ENCODE measurements around the gene IL4I1.

IL4I1 gene

DNA sequence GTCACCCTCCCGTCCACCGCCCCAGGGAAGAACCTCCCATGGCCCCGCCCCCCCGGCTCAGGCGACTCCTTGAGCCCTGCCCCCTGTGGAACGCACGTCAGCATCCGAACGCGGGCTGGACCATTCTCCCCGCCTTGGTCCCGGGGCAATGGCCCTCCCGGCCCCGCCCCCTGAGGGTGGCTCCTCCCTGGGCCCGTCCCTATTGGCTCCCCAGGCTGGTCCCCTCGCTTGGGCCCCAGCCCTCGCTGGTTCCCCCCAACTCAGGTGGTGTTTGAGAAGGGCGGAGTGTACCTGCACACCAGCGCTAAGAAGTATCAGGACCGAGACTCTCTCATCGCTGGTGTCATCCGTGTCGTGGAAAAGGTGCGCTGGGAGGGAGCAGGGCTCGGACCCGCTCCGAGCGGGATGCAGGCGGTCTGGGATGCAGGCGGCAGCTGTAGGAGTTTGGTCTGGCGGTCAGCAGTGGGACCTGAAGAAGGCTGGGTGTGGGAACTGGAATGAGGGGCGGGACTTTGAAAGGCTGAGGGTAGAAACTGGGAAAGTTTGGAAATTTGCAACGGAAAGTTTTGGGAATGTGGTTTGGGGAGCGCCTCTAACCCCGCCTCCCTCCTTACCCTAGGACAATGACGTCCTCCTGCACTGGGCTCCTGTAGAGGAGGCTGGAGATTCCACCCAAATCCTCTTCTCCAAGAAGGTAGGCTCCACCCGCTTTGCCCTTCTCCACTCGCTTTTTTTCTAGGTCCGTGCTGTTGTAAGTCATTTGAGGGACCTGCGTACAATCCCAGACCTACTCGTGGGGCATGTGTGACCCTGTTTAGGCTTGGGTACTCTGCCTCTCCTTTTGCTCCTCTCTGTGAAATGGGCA, 18.6 kb downstream of the IL4I1 start:
- peak; percentile 98 for DNase-seq (ENCODE audit: low spot score)

DNA sequence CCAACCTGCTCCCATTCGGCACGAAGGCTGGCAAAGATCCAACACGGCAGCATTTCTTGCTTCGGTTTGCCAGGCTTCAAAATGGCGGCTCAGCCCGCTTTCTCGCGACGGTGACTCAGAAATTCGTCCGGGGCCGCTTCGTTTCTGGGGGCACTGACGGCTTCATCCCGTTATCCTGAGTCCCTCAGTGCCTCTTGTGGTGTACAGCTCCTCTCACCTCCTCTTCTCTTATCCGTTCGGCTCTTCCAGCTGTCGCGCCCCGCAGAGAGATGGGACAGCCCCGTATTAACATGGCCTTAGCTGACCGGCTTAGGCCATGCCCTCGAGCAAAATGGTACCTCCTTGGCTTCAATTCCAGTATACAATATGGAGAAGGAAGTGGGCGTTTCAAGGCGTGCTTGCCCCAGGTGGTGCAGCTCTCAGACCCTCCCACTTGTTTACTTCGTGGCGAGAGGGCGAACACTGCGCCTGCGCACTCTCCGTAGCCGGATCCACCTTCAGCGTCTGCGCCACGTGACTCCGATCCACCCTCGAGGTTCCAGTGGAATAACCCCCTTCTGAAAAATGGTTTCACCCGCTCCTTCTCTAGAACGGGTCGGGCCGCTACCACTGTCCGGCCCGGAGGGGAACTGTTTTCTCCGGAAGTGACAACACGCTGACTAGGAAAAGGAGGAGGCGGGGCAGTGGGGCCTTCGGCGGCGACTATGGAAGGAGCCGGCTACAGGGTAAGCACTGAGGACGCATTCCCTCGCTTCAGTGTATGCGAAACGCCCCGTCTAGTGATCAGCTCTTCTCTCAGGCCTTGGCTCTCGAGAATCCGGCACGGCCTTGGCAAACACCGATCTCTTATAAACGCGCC, 19.4 kb downstream of the IL4I1 start, which contains the start of the genes AKT1S1 and TBC1D17:
TSS of gene AKT1S1 (minus strand) at position 336 of the 859 bp plus-strand sequence. CDS start 4,060 bp downstream, outside the sequence.
TSS of gene TBC1D17 (plus strand) at position 683 of the 859 bp plus-strand sequence. CDS start at position 705, 22 bp downstream.
- DNase-seq (ENCODE audit: low spot score): peak; percentile 100

DNA sequence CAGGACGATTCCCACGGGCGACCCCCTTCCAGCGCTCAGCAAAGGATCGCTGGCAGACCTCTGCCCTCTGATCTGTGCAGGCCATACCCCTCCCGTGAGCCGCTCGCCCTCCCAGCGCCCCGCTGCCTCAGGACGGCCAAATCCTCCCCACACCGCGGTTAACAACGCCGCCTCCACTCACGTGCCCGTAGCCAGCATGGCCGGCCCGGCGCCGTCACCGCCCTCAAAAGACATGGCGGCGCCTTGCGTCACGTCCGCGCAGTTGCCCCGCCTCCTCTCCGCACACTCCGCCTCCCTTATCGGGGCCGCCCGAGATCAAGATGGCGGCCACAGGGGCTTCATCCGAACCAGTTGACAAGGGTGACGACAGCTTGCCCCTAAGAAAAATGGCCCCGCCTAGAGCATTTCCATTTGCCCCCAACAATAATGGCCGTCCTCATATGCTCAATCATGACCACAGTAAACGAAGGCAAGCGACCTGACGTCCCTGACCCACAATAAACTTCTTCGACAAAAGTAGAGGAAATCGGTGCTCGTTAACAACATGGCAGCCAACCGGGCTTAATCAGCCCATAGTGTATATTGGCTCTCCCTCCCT, 20.2 kb downstream of the IL4I1 start:
- DNase-seq (ENCODE audit: low spot score): peak; percentile 85

DNA sequence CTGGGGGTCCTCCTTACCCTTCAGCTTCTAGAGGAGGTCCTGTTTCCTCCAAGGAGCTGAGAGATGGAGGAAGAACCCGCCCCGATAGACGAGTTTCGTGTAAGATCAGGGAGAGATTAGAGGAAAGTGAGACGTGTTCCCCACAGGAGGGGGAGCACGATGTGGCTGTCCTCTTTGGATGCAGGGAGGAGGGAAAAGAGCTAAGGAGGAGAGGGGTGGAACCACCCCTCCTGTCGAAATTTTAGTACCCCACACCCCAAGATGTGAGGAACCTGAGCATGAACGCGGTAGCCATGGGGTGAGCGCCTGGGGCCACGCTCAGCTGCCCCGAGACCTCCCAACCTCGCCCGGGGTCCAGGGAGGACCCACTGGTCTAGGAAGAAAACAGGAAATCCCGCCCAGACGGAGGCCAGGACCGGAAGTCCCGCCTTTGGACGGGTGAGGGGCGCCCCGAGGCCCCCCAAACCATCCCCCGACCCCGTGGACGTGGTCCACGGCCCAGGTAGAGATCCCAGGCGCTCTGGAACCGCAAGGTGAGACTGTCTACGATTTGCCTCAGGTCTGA, 20.7 kb downstream of the IL4I1 start:
- DNase-seq (ENCODE audit: low spot score): peak; percentile 35

DNA sequence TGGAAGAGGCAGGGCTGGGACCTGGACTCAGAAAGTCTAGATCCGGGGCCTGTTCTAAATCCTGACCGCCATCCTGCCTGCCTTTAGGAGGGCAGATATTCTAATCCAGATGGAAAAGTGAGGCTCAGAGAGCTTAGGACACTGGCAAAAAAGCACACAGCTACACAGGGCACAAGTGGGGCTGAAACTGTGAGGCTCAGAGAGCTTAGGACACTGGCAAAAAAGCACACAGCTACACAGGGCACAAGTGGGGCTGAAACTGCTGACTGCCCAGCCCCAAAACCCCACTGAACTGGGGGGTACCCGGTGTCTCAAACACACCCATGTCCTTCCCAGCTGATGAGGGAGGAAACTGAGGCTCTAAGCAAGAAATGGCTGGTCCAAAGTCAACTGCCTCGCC, 21.5 kb downstream of the IL4I1 start:
- DNase-seq (ENCODE audit: low spot score): no peak

DNA sequence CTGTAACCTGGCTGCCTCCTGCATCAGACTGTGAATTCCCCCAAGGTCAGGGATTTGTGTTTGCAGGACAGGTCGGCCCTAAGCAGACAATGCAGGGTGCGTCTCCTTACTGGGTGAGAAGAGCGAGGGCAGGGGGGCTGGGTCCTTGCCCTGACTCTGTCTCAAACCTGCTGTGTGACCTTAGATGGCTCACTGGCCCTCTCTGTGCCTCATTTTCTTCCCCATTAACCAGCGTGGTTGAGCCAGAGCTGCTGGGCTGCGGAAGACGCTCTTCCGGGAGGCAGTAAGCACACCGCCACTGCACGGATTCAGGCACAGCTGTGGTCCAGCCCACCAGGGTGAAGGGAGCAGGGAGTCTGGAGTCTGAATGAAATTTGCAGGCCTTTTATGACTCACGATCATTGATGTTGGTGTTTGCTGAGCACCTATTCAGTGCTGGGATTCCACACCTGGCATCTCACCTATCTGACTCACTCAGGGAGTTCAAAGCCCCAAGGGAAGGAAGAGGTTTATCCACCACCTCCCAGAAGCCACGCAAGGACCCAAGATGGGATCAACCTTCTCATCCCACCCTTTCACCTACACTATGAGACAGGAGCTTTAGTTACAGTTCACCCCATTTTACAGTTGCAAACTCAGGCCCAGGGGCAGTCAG, 22.1 kb downstream of the IL4I1 start:
- DNase-seq (ENCODE audit: low spot score): no peak

DNA sequence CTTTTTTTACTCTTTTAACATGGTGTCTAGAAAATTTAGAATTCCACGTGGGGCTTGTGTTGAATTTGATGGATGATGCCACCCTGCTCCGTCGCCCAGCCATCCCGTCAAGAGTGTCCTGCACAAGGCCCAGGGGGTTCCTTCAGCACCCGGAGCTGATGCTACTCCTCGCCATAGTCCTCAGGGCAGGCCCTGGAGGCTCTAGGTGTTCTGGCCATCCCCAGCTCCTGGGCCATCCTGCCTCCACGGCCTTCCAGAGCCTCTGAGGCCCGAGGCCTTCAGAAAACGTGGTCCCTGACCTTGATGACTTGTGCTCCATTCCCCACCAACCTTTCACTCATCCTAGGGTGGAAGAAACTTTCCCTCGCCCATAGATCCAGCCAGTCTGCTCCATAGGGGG, 22.9 kb downstream of the IL4I1 start:
- DNase-seq (ENCODE audit: low spot score): no peak

DNA sequence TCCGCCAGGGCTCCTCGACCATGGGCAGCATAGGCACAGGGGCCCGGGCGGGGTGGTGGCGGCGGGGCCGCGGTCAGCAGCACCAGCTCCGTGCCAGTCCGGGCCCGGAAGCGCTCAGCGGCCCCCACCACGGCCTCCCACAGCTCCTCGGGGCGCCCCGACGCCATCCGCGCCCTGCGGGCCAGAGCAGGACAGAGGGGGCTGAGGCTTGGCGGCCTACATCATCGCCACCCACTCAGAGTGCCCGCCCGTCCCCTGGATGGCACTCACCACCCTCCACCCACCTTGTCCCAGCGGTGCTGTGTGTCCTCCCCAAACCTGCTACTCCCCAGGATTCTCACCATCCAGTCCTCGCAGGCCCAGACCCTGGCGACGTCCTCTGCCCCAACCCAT, 23.6 kb downstream of the IL4I1 start:
- DNase-seq (ENCODE audit: low spot score): no peak

DNA sequence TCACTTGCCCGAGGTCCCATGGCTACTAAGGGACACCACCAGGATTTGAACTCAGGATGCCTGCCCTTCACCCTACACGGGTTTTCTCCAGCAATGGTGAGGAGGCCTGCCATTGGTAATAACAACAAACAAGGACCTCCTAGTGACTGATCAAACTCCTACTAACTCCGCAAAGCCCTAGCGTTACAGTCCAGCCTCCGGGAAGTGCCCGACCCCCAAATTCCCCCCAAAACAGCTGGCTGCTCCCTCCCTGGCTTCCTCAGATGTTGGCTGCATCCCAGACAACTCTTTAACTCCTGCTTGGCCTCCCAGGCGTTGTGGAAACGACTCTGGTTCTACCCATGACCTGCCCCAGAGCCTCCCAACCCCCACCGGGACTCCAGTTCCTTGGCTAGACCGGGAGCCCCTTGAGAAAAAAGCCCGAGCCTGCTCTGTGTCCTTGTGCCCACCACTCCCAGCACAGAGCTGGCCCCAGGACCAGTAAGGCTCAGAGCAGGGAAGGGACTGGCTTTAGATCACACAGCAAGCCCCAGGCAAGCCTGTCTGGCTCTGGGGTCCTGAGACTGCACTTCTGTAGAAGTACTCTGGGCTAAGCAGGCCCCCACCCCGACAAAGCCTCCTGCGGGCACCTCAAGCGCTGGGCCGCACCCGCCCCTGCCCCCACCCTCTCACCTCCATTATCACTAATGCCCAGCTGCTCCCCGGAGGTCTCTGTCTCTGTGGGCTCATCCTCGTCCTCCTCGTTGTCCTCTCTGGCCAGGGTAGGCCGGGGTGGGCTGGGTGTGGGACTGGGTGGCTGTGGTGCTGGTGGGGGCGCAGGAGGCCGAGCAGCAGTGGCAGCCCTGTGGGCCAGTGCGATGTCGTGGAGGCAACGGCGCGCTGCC, 24.2 kb downstream of the IL4I1 start:
- DNase-seq (ENCODE audit: low spot score): no peak

DNA sequence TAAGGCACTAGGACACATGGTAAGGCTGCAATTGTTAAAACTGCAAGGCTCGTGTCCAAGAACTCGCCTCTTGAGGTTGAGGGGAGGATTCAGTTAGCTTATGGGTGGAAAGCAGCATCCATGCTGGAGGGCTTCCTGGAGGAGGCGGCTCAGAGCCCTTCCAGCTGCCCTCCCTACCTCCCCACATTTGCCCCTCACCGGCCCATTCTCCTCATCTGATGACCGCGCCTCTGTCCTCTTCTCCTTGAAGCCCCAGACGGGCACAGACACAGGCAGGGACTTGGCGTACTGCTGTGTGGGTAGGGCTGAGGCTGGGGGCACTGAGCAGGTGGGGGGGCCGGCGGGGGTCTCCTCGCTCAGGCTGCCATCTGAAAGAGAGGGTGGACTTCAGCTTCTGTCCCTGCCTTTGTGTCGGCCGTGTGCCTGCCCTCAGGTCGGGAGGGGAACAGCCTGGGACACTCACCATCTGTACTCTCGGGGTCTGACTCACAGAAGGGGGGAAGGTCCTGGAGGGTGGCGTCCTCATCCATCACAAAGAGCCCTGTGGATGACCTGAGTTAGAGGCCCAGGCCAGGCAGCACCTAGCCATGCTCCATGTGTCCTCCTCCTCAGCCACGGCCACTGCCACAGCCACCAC, 25.2 kb downstream of the IL4I1 start:
- DNase-seq (ENCODE audit: low spot score): no peak

DNA sequence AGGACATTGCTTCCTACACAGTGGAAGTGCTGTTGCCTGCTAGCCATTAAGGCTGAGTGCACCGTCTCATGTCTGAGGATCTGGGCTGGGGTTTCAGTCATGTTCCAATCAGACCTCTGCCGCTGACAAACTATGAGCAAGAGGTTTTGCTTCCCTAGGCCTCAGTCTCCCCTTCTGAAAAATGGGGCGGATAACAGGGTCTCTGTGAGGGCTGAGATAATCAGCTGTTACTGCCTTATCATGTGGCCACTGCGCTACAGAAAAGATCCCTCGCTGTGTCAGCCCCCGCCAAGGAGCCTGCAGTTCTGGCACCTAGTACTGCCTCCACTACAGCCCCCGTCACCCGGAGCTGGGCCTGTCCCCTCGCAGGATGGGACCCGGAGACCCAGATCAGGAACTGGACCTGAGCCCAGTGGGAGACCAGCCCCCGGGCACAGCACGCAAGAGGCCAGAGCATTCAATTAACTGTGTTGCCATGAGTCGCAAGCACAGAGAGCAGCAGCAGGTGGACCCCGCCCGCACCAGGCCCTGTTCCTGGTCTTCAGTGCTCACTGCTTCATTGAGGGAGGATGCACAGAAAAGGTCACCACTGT, 26.3 kb downstream of the IL4I1 start:
- no peak for DNase-seq (ENCODE audit: low spot score)

DNA sequence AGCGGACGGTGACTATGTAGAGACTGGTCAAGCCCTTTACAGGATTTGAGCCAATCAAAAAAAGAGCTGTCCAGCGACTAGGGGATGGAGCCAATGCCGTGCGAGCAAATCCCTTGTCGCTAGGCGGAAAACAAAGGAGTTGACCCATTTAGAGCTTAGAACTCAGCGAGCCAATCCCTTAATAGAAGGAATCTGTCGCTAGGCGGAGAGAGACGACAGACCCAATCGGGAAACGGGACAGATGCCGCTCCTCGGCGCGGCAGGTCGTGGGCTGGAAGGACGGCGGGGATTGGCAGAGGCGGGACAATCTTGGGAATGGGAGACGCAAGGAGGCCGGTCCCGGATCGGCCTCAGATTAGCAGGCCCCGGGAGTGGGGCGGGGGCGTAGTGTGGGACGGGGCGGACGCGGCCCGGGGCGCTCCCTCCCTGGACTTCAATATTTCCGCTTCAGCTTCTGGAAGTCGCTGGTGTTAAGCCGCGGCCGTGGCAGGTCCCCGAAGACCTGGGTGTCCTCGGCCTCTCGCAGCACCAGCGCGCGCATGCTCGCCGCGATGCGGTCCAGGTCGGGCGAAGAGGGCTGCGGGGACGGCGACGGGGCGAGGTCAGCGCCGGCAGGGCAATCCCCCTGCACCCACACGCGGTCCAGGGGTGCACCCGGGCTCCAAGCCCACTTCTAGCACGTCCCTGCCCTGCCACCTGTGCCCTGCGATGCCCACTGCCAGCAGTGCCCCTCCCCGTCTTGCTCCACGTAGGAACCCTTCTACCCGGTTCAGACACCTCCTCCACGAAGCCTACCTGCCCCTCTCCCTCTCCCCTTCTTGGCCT, 27.0 kb downstream of the IL4I1 start:
- DNase-seq (ENCODE audit: low spot score): peak; percentile 98

DNA sequence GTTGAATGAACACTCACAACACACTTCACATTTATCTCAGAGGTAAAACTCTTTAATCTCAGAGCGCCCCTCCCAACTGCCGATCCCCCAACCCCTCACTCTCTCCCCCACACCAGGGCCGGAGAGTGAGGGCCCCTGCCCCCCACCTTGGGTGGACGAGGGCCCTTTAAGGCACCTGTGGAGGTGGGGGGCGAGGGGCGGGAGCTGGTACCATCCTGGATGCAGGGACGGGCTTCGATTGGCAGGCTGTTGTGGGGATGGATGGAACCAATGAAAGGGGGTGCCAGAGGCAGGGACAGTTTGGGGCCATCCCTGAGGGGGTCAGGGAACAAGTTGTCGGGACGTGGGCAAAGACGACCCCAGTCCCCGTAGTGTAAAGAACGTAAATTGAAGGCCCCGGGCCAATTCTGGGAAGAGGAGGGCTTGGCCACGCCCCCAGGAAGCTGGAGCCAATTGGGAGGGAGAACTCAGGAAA, 27.6 kb downstream of the IL4I1 start:
- DNase-seq (ENCODE audit: low spot score): no peak

DNA sequence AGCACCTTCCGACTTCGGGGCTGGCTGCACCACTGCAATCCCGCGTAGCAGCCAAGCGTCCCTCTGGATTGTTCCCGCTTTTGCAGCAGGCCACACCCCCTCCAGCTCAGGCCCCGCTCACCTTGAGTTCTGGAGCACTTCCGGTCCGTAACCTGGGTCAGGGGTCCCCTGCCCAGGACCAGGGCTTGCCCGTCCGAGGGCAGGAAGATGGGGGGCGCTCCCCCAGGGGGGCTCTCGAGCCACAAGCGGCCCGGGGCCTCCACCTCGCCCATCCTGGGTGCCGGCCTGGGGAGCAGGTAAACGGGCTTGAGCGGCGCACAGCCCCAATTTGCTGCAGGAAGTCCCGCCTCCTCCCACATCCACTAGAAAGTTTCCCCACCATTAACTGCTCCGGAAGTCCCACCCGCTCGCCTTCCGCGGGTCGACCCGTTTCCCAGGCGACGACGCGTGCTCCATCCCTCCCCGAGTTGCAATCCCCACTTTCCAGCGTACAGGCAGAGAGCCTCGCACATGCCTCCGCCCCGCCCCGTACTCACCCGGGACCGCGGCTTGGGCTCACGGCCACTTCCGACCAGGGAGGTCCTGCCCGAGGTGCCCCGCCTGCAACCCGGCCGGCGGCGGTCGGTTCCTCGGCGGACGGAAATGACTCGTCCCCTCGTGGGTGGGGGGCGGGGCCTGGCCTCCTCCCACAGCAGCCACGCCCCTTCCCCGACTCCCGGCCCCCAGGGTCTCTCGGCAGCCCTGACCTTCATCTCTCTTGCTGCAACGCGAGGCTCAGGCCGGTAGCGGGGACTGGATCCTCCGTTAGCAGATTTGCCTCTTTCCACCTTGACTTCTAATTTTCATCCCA, 29.5 kb downstream of the IL4I1 start, which contains the start of gene PNKP:
TSS of gene PNKP (minus strand) at position 644 of the 850 bp plus-strand sequence. CDS start at position 272, 372 bp downstream.
- peak; percentile 94 for DNase-seq (ENCODE audit: low spot score)

DNA sequence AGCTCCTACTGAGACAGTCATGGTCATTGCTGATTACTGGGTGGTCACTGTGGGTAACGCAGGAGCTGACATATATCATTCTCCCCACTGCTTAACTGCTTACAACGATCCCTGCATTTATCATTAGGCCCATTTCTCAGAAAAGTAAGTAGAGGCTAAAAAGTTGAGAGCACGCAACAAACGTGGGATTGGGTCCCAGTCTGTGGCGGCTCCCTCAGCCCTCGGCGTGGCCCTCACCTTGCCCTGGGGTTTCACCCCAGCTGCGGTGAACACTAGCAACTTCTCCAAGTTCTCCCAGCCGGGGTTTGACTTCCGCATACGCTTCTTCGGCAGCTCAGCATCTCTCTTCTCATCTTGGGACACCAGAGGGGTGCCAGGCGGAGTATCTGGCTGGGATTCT, 31.8 kb downstream of the IL4I1 start:
- DNase-seq (ENCODE audit: low spot score): no peak

DNA sequence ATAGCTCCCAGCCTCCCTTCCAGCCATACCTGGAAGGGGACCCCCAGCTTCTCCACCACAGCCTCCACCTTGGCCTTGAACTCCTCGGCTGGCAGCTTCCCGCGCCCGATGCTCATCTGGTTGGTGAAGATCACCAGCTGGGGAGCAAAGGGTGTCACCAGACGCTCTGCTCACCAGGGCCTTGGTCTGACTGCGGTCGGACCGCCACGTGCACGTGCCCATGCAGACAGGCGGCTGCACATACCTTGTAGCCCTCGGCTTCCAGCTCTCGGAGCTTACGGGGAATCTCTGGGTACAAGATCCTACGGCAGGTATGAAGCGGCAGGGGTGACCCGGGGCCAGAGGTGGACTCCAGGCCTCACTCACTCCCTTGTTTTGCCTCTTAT, 32.8 kb downstream of the IL4I1 start:
- no peak for DNase-seq (ENCODE audit: low spot score)

DNA sequence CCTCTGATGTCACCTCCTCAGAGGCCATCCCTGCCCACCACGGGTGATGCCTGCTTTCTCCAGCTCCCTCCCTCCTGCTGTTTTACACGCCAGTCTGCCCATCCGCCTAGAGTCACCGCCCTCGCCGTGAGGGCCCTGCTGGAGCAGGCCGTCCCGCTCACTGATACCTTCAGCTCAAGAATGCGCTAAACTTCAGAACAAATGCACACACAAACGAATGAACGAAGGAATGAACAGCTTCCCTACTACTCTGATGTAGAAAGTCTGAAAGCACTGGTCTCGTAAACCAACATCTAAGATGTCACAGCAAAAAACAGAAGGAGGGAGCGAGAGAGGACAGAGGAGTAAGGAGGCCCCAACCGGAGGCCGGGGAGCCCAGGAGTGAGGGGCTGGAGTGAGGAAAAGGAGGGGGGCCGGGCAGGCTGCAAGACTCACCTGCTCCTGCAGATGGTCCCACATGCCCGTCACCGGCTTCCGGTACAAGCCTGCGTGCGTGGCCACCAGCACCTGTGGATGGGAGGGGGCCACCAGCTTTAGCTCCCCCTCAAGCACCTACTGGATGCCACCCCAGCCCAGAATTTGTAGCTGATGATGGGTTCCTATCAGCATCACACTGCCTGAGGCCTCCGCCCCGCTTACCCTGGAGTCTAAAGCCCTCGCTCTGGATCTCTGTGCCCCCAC, 33.3 kb downstream of the IL4I1 start:
- DNase-seq (ENCODE audit: low spot score): no peak

All from AG08395 (cell line).